ENCODE data around the gene SYTL1.
"Not testable (repeated sequence)": the region's sequence is repeated elsewhere in the genome, so short reads cannot be mapped to it uniquely, and the experiment has no call there.

Gene SYTL1

DNA sequence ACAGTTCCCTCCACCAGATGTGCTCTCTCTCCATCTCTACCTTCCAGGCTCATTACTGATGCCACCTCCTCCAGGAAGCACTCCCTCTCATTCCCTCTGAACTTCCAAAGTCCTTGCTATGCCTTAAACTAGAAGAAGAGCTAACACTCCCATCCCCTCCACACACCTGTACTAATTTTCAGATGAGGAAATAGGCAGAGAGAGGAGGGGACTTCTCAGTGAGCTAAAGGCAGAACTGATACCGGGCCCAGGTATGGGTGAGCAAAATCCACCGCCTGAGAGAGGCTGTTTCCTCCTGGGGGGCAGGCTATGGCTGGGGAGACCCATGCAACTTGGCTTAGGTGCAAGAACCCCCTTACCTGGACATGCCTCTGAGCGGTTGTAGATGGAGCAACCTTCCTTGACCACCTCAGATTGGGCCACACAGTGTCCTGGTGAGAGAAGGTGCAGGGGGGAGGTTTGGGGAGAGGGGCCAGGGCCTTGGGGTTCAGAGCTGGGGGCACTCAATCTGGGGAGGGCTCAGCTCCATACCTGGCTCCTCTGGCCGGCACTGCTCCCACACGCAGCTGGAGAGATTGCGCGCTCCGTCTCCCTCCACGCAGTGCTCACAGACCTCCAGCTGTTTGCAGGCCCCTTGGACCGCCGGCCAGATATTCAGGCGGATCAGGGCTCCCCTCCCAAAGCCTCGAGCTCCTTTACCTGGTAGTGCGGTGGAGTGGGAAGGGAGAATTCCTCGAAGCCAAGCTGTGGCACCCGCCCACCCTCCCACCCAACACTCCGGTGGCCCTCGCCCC, 40.3 kb downstream of the SYTL1 start:
- no peak for DNase-seq

- peak in 1 of 58 donors; percentile 27 for DNase-seq
Observed at GRCh38 chr1:27383039-27383605, 41.3 kb downstream of the SYTL1 start, which contains the start of gene CD164L2. Gene CD164L2 (minus strand): TSS chr1:27383333. CDS start chr1:27383239, 94 bp downstream.

DNA sequence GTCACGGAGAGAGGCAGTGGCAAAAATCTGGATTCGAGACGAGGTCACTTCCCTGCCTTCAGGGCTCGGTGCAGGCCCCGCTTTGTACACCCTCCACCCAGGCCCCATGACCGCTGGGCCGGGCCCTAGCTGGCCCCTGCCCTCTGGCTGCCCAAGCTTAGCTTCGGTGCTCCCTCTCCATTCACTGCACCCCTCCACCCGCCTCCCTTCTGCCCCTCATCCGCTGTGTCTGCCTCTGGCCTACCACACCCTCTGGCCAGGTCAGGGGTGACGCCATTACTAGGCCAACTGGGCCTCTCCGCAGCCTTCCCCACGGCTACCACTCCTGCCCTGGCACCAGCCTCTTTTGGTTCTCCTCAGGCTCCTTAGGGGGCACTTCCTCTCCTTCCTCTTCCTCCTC, 41.8 kb downstream of the SYTL1 start:
- DNase-seq: no peak

- not testable (repeated sequence) for DNase-seq
Observed at GRCh38 chr1:27384797-27385196, 43.0 kb downstream of the SYTL1 start.

DNA sequence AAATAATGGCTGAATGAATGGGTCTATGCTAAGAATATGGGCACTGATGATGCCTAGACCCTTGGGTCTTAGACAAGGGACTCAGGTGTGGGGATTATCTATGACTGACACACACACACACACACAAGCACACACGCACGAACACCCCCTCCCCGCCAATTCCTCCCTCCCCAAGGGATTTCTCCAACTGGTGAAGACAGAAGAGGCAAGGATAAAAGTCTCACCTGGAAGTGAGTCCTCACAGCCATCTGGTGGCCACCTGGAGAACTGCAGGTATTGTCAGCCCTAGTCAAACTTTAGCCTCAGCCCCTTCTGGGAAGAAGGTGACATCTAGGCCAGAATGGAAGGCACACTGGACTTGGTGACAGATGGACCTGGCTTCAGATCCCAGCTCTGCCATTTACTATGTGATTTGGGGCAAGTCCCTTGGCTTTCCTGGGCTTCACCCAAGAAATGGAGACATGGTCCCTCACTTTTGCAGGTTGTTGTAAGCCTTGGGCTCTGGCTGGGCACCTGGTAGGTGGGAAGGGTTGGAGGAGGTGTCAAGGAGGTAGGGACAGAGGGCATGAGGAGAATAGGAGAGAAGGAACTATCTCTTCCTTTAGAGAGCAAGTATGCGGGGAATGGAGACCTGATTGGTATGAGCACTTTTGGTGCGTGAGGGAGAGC, 46.6 kb downstream of the SYTL1 start:
- DNase-seq: peak in 20 of 58 donors; percentile 3 to 61 (median 18)

- peak in 47 of 58 donors; percentile 13 to 75 (median 48) for DNase-seq
Observed at GRCh38 chr1:27391511-27392095, 49.8 kb downstream of the SYTL1 start.

DNA sequence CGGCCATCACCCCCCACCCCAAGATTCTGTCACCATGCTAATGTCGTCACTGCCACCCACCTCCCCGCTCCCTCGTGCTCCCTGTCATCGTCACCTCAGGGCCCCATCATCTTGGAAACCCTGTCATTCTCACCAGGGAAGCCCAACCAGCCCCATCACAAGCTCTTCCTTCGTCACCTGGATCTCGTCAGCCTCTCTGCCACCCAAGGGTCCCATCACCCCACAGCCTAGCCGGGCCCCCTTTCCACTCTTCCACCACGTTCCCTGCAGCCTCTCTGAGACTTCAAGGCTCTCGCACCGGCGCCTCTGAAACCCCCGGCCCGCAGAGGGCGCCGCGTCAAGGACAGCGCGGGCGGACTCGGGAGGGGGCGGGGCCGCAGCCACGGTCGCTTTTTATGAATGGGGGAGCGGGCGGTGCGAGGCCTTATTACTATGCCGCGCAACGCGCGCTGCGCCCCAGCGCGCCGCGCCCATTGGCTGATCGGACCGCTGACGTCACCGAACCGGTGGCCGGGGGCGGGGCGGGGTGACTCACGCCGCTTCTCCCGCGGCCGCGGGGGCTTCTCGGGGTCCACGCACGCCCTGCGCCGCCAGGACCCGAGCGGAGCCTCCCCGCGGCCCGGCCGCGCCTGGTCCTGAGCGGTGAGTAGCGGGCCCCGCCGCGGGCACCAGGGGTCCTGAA, 50.4 kb downstream of the SYTL1 start, which contains the start of gene GPR3:
Gene GPR3, plus strand, starts transcription at position 527 of the 682 bp plus-strand sequence. CDS start 1,177 bp downstream, outside the sequence.
- DNase-seq: peak; percentile 26 to 94 (median 80)

- peak in 5 of 58 donors; percentile 12 to 61 (median 26) for DNase-seq
Observed at GRCh38 chr1:27392778-27393635, 51.2 kb downstream of the SYTL1 start.

- no peak for DNase-seq
Observed at GRCh38 chr1:27393641-27394281, 51.9 kb downstream of the SYTL1 start.

- no peak for DNase-seq
Observed at GRCh38 chr1:27394282-27394658, 52.4 kb downstream of the SYTL1 start.

DNA sequence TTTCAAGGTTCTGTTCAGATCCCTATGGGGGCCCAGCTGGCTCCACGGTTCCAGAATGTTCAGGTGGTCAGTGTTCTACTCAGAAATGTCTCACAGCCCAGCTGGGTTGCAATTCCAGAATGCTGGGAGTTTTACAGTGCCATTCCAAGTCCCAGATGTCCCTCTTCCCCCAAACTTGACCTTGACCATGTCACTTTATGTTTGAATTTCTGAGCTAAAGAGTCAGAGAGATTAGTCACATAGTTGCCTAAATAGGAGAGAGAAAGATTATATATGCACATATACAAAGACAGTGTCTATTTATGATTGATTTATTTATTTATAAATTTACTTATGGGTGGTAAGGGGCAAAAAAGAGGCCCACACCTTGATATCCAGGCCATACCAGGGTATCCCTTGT, 53.1 kb downstream of the SYTL1 start:
- no peak for DNase-seq

GRCh38 chr1:27395441-27396195, 53.8 kb downstream of the SYTL1 start:
- DNase-seq: peak in 55 of 58 donors; percentile 14 to 81 (median 48)

GRCh38 chr1:27397110-27397509, 55.3 kb downstream of the SYTL1 start:
- no peak for DNase-seq

DNA sequence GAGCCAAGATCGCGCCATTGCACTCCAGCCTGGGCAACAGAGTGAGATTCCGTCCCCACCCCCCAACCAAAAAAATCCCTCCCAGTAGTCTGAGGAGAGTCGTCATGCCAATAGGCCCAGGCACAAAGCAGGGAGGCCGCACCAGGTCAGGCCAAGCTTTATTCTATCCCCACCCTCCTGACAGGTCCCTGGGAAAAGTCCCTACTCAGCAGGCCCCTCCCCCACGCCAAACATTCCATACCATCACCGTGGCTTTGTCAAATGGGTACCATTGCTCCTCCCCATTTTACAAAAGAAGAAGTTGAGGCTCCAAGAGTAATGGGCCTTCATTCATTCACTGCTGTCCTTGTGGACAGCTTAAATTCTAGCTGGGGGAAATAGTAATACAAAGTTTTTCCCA, 55.9 kb downstream of the SYTL1 start:
- DNase-seq: no peak

- no peak for DNase-seq
Observed at GRCh38 chr1:27398405-27399149, 56.8 kb downstream of the SYTL1 start.

DNA sequence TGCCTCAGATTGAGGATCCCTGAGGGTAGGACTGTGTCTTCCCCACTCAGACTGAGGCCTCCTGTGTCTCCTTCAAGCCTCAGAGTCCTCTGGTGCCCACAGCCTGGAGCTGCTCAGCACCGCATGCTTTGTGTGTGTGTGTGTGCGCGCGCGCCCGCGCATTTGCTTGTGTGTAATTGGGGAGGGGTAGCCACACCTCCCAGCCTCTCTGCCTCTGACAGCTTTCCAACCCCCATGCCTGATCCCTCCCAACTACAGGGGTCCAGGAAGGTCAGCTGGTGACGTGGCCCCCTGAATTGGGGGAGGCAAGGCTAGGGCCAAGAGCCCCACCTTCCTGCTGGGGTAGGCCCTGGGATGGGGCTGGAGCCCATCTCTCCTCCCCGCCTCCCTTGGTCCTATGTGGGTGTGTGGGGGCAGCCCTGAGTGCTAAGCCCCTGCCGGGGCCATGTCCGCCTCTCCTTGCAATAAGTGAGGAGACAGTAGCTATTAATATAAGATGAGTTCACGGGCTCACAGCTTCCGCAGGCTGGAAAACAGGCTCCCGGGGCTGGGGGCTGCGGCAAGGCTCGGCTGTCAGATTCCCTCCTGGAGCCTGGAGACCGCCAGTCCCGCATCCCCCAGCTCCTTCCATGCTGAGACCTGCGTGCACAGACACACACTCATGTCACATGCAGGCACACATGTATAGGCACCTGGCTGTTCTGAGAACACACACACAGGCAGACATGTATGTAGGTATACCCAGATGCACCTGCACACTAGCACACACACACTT, 57.6 kb downstream of the SYTL1 start:
- DNase-seq: peak in 1 of 58 donors; percentile 30
